Natural killer cell (primary cell): Measurements from ENCODE around the gene ICE1. TPM values are rescaled to one million over a fixed set of nuclear protein-coding genes. Genes with fewer than 3 reads are reported as not detected.

Experiments
- ATAC-seq, 3 donors: fragments of 150-1000 bp in 2 of 3; fragments of 200-7000 bp in 1 of 3; cut with Tn5 transposase; 1 replicate in 1 of 3; 2 replicates in 2 of 3; pipeline ENCODE4 v1.10.0; 2021; ENCODE audit warnings: mild to moderate bottlenecking in 2 of 3, moderate library complexity in 2 of 3
- DNase-seq, 2 donors: peaks; one replicate each; pipeline versions ENCODE4 v3.0.0 to v3.0.0-alpha.2; 2013 to 2021; ENCODE audit warnings: mixed read lengths in 1 of 2
- H3K27ac ChIP-seq: one replicate; pipeline ENCODE4 v1.5.1; 2013; ENCODE audit warnings: mild to moderate bottlenecking, low read length
- H3K27me3 ChIP-seq: one replicate; pipeline ENCODE4 v1.6.1; 2013; ENCODE audit warnings: low read length; ENCODE audit not compliant: control insufficient read depth, insufficient read depth
- H3K36me3 ChIP-seq: one replicate; pipeline ENCODE4 v1.6.1; 2013; ENCODE audit warnings: low read length; ENCODE audit not compliant: control insufficient read depth, insufficient read depth
- H3K4me1 ChIP-seq: one replicate; pipeline ENCODE4 v1.6.1; 2013; ENCODE audit warnings: low read length; ENCODE audit not compliant: control insufficient read depth, insufficient read depth
- H3K4me3 ChIP-seq: one replicate; pipeline ENCODE4 v1.5.1; 2013; ENCODE audit warnings: low read length
- H3K9me3 ChIP-seq: one replicate; pipeline ENCODE4 v1.6.1; 2013; ENCODE audit warnings: low read length; ENCODE audit not compliant: control insufficient read depth, insufficient read depth
- H3K27ac Mint-ChIP-seq, 2 donors: one replicate each; pipeline ENCODE4 v1.8.0; 2022; ENCODE audit warnings: mild to moderate bottlenecking in 2 of 2, mixed read lengths in 2 of 2, moderate library complexity in 1 of 2
- H3K27me3 Mint-ChIP-seq, 2 donors: one replicate each; pipeline ENCODE4 v1.8.0; 2022; ENCODE audit warnings: low read depth in 2 of 2, mixed read lengths in 2 of 2
- H3K36me3 Mint-ChIP-seq: one replicate; pipeline ENCODE4 v1.8.0; 2022; ENCODE audit warnings: mixed read lengths
- H3K4me1 Mint-ChIP-seq, 2 donors: one replicate each; pipeline ENCODE4 v1.8.0; 2022; ENCODE audit warnings: mixed read lengths in 2 of 2
- H3K4me3 Mint-ChIP-seq: one replicate; pipeline ENCODE4 v1.8.0; 2022; ENCODE audit warnings: mild to moderate bottlenecking, moderate library complexity, mixed read lengths
- H3K9me3 Mint-ChIP-seq, 2 donors: one replicate each; pipeline ENCODE4 v1.8.0; 2022; ENCODE audit warnings: mixed read lengths in 2 of 2
- CTCF ChIP-seq: fragments of 200-600 bp; IDR thresholded peaks from one replicate; pipeline ENCODE4 v1.8.0; 2022; ENCODE audit warnings: antibody characterized with exemption
- WGBS: methylation state at CpG from one replicate; pipeline ENCODE4 v1.1.7; 2013; ENCODE audit warnings: missing lambda C conversion rate; ENCODE audit not compliant: insufficient coverage; 5-methylcytosine and 5-hydroxymethylcytosine counted together
- intact Hi-C: fragments of 100-400 bp; cut with micrococcal nuclease; formaldehyde crosslinking; loops from one replicate; pipeline ENCODE4 v1.14.2; 2022
- total RNA-seq, 4 donors: library from RNA; stranded (reverse); fragments of 120-200 nt in 1 of 4; gene quantifications; one replicate each; pipeline versions ENCODE4 v1.2.3 to v1.2.4, GENCODE V29; 2013 to 2022

ICE1 gene
- total RNA-seq, 3 donors from 2014 or later (not counting 1 experiment from before 2014, with no cell fraction given) = 29.7 to 44.5 (median 36.6) TPM

- peaks cover 5% of the 10 kb centered on the region for H3K4me1 ChIP-seq
- no peak for TF ChIP-seq CTCF
- H3K9me3 ChIP-seq = no peaks in the 10 kb centered on the region
- Mint-ChIP-seq H3K9me3 (no peaks in the 10 kb centered on the region), H3K27ac (peak overlapping the region; percentile 19 to 68), H3K36me3 (no peaks in the 10 kb centered on the region), H3K27me3 (no peaks in the 10 kb centered on the region), H3K4me3 (no peak overlapping the region), H3K4me1 (peaks cover 13 to 17% of the 10 kb centered on the region in 2 donors)
- intact Hi-C loops = no loop called here
- H3K36me3 ChIP-seq = no peaks in the 10 kb centered on the region
- no peak for DNase-seq
- 95% methylated on average over 2 of the region's 2 CpGs for WGBS
- no peak overlapping the region for H3K4me3 ChIP-seq
- no peak for ATAC-seq
- H3K27me3 ChIP-seq = no peaks in the 10 kb centered on the region
- no peak overlapping the region for H3K27ac ChIP-seq
These were observed 99.9 kb downstream of the ICE1 start for GRCh38 chr5:5522336-5522735.

GRCh38 chr5:5523066-5523505 is 100.6 kb downstream of the ICE1 start:
- ATAC-seq (peak; percentile 72 to 94 (median 92)), DNase-seq (peak in 1 of 2 donors; percentile 80)
- Histone ChIP-seq H3K9me3 (no peaks in the 10 kb centered on the region), H3K27me3 (no peaks in the 10 kb centered on the region), H3K36me3 (no peaks in the 10 kb centered on the region), H3K4me3 (peak overlapping the region; percentile 31), H3K4me1 (peaks cover 5% of the 10 kb centered on the region), H3K27ac (peak overlapping the region; percentile 58)
- peak overlapping the region; percentile 76 for H3K4me3 Mint-ChIP-seq
- WGBS = 73% methylated on average over 6 of the region's 6 CpGs
- no peaks in the 10 kb centered on the region for H3K27me3 Mint-ChIP-seq
- H3K36me3 Mint-ChIP-seq = no peaks in the 10 kb centered on the region
- H3K9me3 Mint-ChIP-seq = no peaks in the 10 kb centered on the region
- peaks cover 13 to 17% of the 10 kb centered on the region in 2 donors for H3K4me1 Mint-ChIP-seq
- no peak for TF ChIP-seq CTCF
- intact Hi-C loops = loop anchor here (1.0 kb wide), 1 partner anchor 101 kb away; the partner anchor contains the start of gene ICE1
- H3K27ac Mint-ChIP-seq = peak overlapping the region; percentile 75 to 87

- no peak for DNase-seq
- no peak for TF ChIP-seq CTCF
- Histone ChIP-seq H3K9me3 (no peaks in the 10 kb centered on the region), H3K27ac (no peak overlapping the region), H3K4me3 (no peak overlapping the region), H3K36me3 (no peaks in the 10 kb centered on the region), H3K4me1 (peaks cover 5% of the 10 kb centered on the region), H3K27me3 (no peaks in the 10 kb centered on the region)
- WGBS = 81% methylated on average over 3 of the region's 3 CpGs
- no peak for ATAC-seq
- intact Hi-C loops = no loop called here
- Mint-ChIP-seq H3K27me3 (no peaks in the 10 kb centered on the region), H3K27ac (peak overlapping the region; percentile 75 to 87), H3K4me3 (peak overlapping the region; percentile 76), H3K9me3 (peaks cover 0 to 3% of the 10 kb centered on the region in 2 donors), H3K36me3 (no peaks in the 10 kb centered on the region), H3K4me1 (peaks cover 13 to 17% of the 10 kb centered on the region in 2 donors)
These were observed 101.8 kb downstream of the ICE1 start for GRCh38 chr5:5524327-5524726.

GRCh38 chr5:5531371-5531770 is 108.9 kb downstream of the ICE1 start:
- Histone ChIP-seq H3K4me1 (peaks cover 4% of the 10 kb centered on the region), H3K9me3 (no peaks in the 10 kb centered on the region), H3K4me3 (no peak overlapping the region), H3K27me3 (peaks cover 2% of the 10 kb centered on the region), H3K36me3 (no peaks in the 10 kb centered on the region), H3K27ac (no peak overlapping the region)
- DNase-seq (no peak), ATAC-seq (no peak)
- H3K9me3 Mint-ChIP-seq = peaks cover 0 to 3% of the 10 kb centered on the region in 2 donors
- intact Hi-C loops = no loop called here
- H3K4me1 Mint-ChIP-seq = peaks cover 0 to 8% of the 10 kb centered on the region in 2 donors
- H3K27ac Mint-ChIP-seq = no peak overlapping the region
- H3K4me3 Mint-ChIP-seq = no peak overlapping the region
- WGBS = 73% methylated on average over 5 of the region's 5 CpGs
- H3K27me3 Mint-ChIP-seq = peaks cover 27 to 33% of the 10 kb centered on the region in 2 donors
- TF ChIP-seq CTCF = no peak
- H3K36me3 Mint-ChIP-seq = no peaks in the 10 kb centered on the region
